ENCODE data around the gene OTOG.

- TF ChIP-seq CTCF (IDR thresholded peaks at IDR 0.05; ENCODE audit: insufficient read depth, low read length, poor library complexity, severe bottlenecking) (no peak), EZH2phosphoT487 (conservative IDR thresholded peaks at IDR 0.05; ENCODE audit: low read length) (no peak)
Measured at GRCh38 chr11:17636721-17637120, 89.7 kb downstream of the OTOG start.

All from SU-DHL-6 (cell line).